CD14-positive monocyte (primary cell): ENCODE results near the gene NUDT13. TPM values are rescaled to one million over a fixed set of nuclear protein-coding genes. Genes with fewer than 3 reads are reported as not detected.

Experiments
- DNase-seq, 3 donors: peaks; one replicate each; pipeline ENCODE4 v3.0.0-alpha.2; 2011 to 2022
- H2AFZ ChIP-seq: 2 replicates; pipeline ENCODE4 v1.6.0; 2012; ENCODE audit warnings: mild to moderate bottlenecking, low read depth, low read length, inconsistent platforms; ENCODE audit not compliant: insufficient read depth, poor library complexity, severe bottlenecking
- H3K27ac ChIP-seq, 2 donors: 1 replicate in 1 of 2; 2 replicates in 1 of 2; pipeline ENCODE4 v1.5.1; 2012 to 2013; ENCODE audit warnings: low read length in 2 of 2, control low read depth in 1 of 2, inconsistent platforms in 1 of 2, low read depth in 1 of 2, mild to moderate bottlenecking in 1 of 2
- H3K27me3 ChIP-seq, 2 donors: one replicate each; pipeline versions ENCODE4 v1.6.0 to v1.6.1; 2011 to 2013; ENCODE audit warnings: low read length in 2 of 2; ENCODE audit not compliant: control insufficient read depth in 2 of 2, insufficient read depth in 2 of 2
- H3K36me3 ChIP-seq, 2 donors: replicated peaks in 1 of 2; 1 replicate in 1 of 2; 2 replicates in 1 of 2; pipeline versions ENCODE4 v1.5.1 to v1.6.1; 2012 to 2013; ENCODE audit warnings: low read length in 2 of 2, control low read depth in 1 of 2, inconsistent platforms in 1 of 2, mild to moderate bottlenecking in 1 of 2; ENCODE audit not compliant: insufficient read depth in 2 of 2, control insufficient read depth in 1 of 2
- H3K4me1 ChIP-seq, 2 donors: 1 replicate in 1 of 2; 2 replicates in 1 of 2; pipeline versions ENCODE4 v1.5.1 to v1.6.1; 2012 to 2013; ENCODE audit warnings: low read length in 2 of 2, control low read depth in 1 of 2, inconsistent platforms in 1 of 2, mild to moderate bottlenecking in 1 of 2, moderate library complexity in 1 of 2; ENCODE audit not compliant: insufficient read depth in 2 of 2, control insufficient read depth in 1 of 2
- H3K4me2 ChIP-seq: replicated peaks from 2 replicates; pipeline ENCODE3; 2012; ENCODE audit warnings: low read length, moderate library complexity, mild to moderate bottlenecking; ENCODE audit not compliant: poor library complexity, severe bottlenecking; ENCODE audit errors: extremely low read depth
- H3K4me3 ChIP-seq, 3 experiments: fragments of 200-600 bp in 1 of 3; sonication (generic) in 1 of 3; replicated peaks in 1 of 3; 1 replicate in 2 of 3; 2 replicates in 1 of 3; pipeline ENCODE4 v1.5.1; 2011 to 2013; ENCODE audit warnings: low read length in 3 of 3, mild to moderate bottlenecking in 3 of 3, control low read depth in 2 of 3, low read depth in 2 of 3, inconsistent platforms in 1 of 3, moderate library complexity in 1 of 3
- H3K79me2 ChIP-seq: 2 replicates; pipeline ENCODE4 v1.6.0; 2012; ENCODE audit warnings: mild to moderate bottlenecking, control low read depth, inconsistent platforms, low read length, moderate library complexity; ENCODE audit not compliant: insufficient read depth
- H3K9ac ChIP-seq: 2 replicates; pipeline ENCODE4 v1.6.0; 2017; ENCODE audit warnings: low read length, mild to moderate bottlenecking; ENCODE audit not compliant: insufficient read depth, poor library complexity, severe bottlenecking
- H3K9me3 ChIP-seq, 2 donors: replicated peaks in 1 of 2; 1 replicate in 1 of 2; 2 replicates in 1 of 2; pipeline versions ENCODE4 v1.5.1 to v1.6.1; 2012 to 2013; ENCODE audit warnings: low read length in 2 of 2, control low read depth in 1 of 2; ENCODE audit not compliant: control insufficient read depth in 1 of 2, insufficient read depth in 1 of 2
- H4K20me1 ChIP-seq: 2 replicates; pipeline ENCODE4 v1.6.0; 2012; ENCODE audit warnings: mild to moderate bottlenecking, low read length, control low read depth, moderate library complexity; ENCODE audit not compliant: insufficient read depth
- H3K27ac Mint-ChIP-seq, 7 donors: one replicate each; pipeline ENCODE4 v1.8.0; 2020; ENCODE audit warnings: mild to moderate bottlenecking in 7 of 7, mixed read lengths in 7 of 7, moderate library complexity in 6 of 7, inconsistent platforms in 2 of 7
- H3K27me3 Mint-ChIP-seq, 3 donors: one replicate each; pipeline ENCODE4 v1.8.0; 2021 to 2022; ENCODE audit warnings: low read depth in 3 of 3, mild to moderate bottlenecking in 3 of 3, mixed read lengths in 3 of 3, moderate library complexity in 3 of 3, inconsistent platforms in 1 of 3
- H3K36me3 Mint-ChIP-seq, 2 donors: one replicate each; pipeline ENCODE4 v1.8.0; 2020; ENCODE audit warnings: mixed read lengths in 2 of 2, inconsistent platforms in 1 of 2, mild to moderate bottlenecking in 1 of 2
- H3K4me1 Mint-ChIP-seq: one replicate; pipeline ENCODE4 v1.8.0; 2020; ENCODE audit warnings: mild to moderate bottlenecking, mixed read lengths
- H3K4me3 Mint-ChIP-seq, 2 donors: one replicate each; pipeline ENCODE4 v1.8.0; 2020; ENCODE audit warnings: mild to moderate bottlenecking in 2 of 2, mixed read lengths in 2 of 2, moderate library complexity in 1 of 2
- H3K9me3 Mint-ChIP-seq, 7 donors: one replicate each; pipeline ENCODE4 v1.8.0; 2020 to 2022; ENCODE audit warnings: mixed read lengths in 7 of 7, mild to moderate bottlenecking in 6 of 7, moderate library complexity in 6 of 7, inconsistent platforms in 2 of 7
- CTCF ChIP-seq: fragments of 200-600 bp; IDR thresholded peaks from one replicate; pipeline ENCODE4 v1.8.0; 2022; ENCODE audit warnings: antibody characterized with exemption, mild to moderate bottlenecking
- WGBS: methylation state at CpG from one replicate; pipeline ENCODE4 v1.1.5; 2013; ENCODE audit warnings: missing lambda C conversion rate; ENCODE audit not compliant: insufficient coverage; 5-methylcytosine and 5-hydroxymethylcytosine counted together
- intact Hi-C, 2 donors: fragments of 100-400 bp; cut with micrococcal nuclease; formaldehyde crosslinking; loops; one replicate each; pipeline versions ENCODE4 v1.15.0 to v1.15.1; 2023
- polyA plus RNA-seq, 3 donors: library from polyadenylated mRNA; depleted of rRNA in 1 of 3; unstranded in 2 of 3; stranded (reverse) in 1 of 3; fragments of 300-500 nt in 2 of 3; fragments of >200 nt in 1 of 3; fragmentation: Illumina TruSeq in 2 of 3; gene quantifications; 1 replicate in 2 of 3; 2 replicates in 1 of 3; pipeline ENCODE4 v1.2.3, GENCODE V29; 2012 to 2021

Gene NUDT13
- polyA plus RNA-seq, 3 donors: 0.69 to 4.5 (median 1.0) TPM

DNA sequence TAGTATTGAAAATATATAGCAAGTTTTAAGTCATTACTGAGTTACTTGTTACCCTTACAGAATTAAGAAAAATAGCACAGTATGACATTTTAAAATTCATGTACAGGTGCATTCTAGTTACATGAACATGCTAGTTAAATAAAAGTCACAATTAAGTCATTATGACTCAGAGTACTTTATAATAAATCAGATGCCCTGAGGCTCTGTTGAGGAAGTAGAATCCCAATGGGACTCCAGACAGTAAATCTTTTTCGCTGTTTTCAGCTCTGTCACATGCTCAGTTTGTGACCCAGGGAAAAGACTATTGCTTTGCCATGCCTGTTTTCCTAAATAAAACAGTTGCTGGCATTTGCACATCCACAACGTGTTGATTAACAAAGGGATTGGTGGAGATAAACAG is 21.0 kb downstream of the NUDT13 start:
- H3K4me1 Mint-ChIP-seq: no peaks in the 10 kb centered on the region
- Histone ChIP-seq H2AFZ (no peak overlapping the region), H3K36me3 (peaks cover 83 to 91% of the 10 kb centered on the region in 2 donors), H3K4me1 (no peaks in the 10 kb centered on the region), H4K20me1 (no peaks in the 10 kb centered on the region), H3K79me2 (no peaks in the 10 kb centered on the region), H3K4me3 (no peak overlapping the region), H3K4me2 (no peak overlapping the region), H3K9me3 (no peaks in the 10 kb centered on the region), H3K9ac (no peak overlapping the region), H3K27me3 (no peaks in the 10 kb centered on the region), H3K27ac (no peak overlapping the region)
- no peaks in the 10 kb centered on the region for H3K27me3 Mint-ChIP-seq
- peaks cover 73 to 95% of the 10 kb centered on the region in 2 donors for H3K36me3 Mint-ChIP-seq
- no peak for DNase-seq
- no peak overlapping the region for H3K4me3 Mint-ChIP-seq
- TF ChIP-seq CTCF: no peak
- H3K9me3 Mint-ChIP-seq: no peaks in the 10 kb centered on the region
- WGBS: 100% methylated on average over 1 of the region's 2 CpGs
- H3K27ac Mint-ChIP-seq: no peak overlapping the region
- intact Hi-C loops: no loop called here

- Mint-ChIP-seq H3K27ac (no peak overlapping the region), H3K4me1 (no peaks in the 10 kb centered on the region), H3K27me3 (no peaks in the 10 kb centered on the region), H3K9me3 (no peaks in the 10 kb centered on the region), H3K36me3 (peaks cover 72 to 95% of the 10 kb centered on the region in 2 donors), H3K4me3 (no peak overlapping the region)
- intact Hi-C loops: no loop called here
- peaks cover 83 to 88% of the 10 kb centered on the region in 2 donors for H3K36me3 ChIP-seq
- no peaks in the 10 kb centered on the region for H3K79me2 ChIP-seq
- no peak for TF ChIP-seq CTCF
- H3K4me3 ChIP-seq: no peak overlapping the region
- no peak overlapping the region for H3K4me2 ChIP-seq
- H3K9me3 ChIP-seq: no peaks in the 10 kb centered on the region
- no peak overlapping the region for H3K27ac ChIP-seq
- no peaks in the 10 kb centered on the region for H3K4me1 ChIP-seq
- no peaks in the 10 kb centered on the region for H3K27me3 ChIP-seq
- H4K20me1 ChIP-seq: no peaks in the 10 kb centered on the region
- WGBS: no CpG with 5 or more reads among the region's 2 CpGs
- no peak overlapping the region for H3K9ac ChIP-seq
- DNase-seq: no peak
- H2AFZ ChIP-seq: no peak overlapping the region
These were observed 21.8 kb downstream of the NUDT13 start for GRCh38 chr10:73131913-73132686.
